ENCODE data around the gene DPYSL5.
"Not testable (repeated sequence)": the region's sequence is repeated elsewhere in the genome, so short reads cannot be mapped to it uniquely, and the experiment has no call there.

DPYSL5 gene, protein sequence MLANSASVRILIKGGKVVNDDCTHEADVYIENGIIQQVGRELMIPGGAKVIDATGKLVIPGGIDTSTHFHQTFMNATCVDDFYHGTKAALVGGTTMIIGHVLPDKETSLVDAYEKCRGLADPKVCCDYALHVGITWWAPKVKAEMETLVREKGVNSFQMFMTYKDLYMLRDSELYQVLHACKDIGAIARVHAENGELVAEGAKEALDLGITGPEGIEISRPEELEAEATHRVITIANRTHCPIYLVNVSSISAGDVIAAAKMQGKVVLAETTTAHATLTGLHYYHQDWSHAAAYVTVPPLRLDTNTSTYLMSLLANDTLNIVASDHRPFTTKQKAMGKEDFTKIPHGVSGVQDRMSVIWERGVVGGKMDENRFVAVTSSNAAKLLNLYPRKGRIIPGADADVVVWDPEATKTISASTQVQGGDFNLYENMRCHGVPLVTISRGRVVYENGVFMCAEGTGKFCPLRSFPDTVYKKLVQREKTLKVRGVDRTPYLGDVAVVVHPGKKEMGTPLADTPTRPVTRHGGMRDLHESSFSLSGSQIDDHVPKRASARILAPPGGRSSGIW

DNA sequence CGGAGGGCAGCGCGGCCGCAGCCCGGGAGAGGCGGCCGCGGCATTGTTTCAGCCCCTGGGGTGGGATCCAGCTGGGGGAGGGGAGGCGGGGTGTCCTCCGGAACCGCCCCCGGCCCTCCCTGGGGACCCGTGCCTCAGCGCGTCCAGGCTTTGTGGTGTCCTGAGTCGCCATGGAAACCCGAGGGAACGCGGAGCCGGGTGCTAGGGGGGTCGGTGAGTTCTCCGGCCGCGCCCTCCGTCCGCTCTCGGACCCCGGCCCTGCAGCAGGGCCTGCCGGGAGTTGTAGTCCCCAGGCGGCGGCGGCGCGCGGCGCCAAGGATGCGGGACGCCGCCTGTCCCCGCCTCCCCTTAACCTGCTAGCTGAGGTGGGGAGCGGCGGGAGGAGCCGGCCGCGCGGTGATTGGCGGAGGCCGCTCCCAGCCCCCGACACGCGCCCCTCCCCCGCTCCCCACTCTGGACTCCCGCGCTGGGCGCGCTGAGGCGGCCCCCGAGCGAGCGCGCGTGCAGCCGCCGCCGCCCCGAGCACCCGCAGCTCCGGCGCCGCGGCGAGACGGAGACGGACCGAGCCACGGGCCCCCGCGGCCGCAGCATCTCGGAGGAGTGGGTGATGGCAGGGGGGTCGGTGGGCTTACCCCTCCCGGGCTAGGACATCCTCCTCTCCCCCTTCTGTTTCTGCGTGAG lies at the start of gene DPYSL5:
Gene DPYSL5, plus strand, starts transcription at position 478 of the 681 bp plus-strand sequence. CDS start 50,368 bp downstream, outside the sequence.
- no peak for DNase-seq

- DNase-seq, result no peak
Measured at GRCh38 chr2:26801328-26801727, 46.6 kb upstream of the DPYSL5 start.

DNA sequence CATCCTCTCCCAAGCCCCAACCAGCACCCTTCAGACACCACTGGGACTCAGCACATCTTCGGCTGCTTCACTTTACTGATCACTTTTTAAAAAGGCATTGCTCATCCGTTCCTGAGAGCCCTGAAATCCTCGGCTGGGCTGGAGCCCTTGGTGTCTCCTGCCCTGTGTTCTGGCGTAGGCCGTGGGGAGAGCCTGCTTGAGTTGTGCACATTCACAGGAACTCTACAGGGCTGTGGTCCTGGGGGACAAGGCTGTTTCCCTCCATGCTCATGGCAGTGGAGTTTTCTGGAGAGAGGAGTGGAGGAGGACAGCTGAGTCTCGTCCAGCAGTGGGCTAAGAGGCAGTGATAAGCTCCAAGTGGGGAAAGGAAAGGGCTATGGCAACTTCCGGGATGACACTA lies 46.1 kb upstream of the DPYSL5 start:
- no peak for DNase-seq

GRCh38 chr2:26805241-26805676 lies 42.7 kb upstream of the DPYSL5 start:
- DNase-seq, result no peak

- no peak for DNase-seq
Measured at GRCh38 chr2:26807788-26808460, 40.0 kb upstream of the DPYSL5 start.

GRCh38 chr2:26809211-26809610 lies 38.7 kb upstream of the DPYSL5 start:
- no peak for DNase-seq

GRCh38 chr2:26809876-26810577 lies 37.9 kb upstream of the DPYSL5 start:
- DNase-seq, result peak; percentile 75

DNA sequence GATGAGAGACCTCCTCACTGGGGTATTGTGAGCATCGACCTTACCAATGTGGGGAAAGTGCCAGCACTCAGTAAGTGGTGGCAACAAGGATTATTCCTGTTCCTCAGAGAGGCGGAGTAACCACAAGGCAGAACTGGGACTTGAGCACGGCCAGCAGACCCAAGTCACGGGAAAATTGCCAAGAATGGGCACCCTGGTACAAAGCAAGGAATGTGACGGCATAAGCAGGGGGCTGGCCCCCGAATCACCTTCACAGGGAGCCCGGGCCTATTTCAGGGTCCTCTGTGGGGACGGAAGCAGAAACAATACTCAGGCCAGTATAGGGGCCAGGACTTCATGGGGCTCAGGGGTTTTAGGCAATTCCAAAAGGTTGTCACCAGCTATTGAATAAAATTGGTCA lies 36.7 kb upstream of the DPYSL5 start:
- no peak for DNase-seq

- no peak for DNase-seq
Measured at GRCh38 chr2:26811791-26812694, 35.9 kb upstream of the DPYSL5 start.

- no peak for DNase-seq
Measured at GRCh38 chr2:26812731-26813130, 35.2 kb upstream of the DPYSL5 start.

GRCh38 chr2:26814072-26814765 lies 33.7 kb upstream of the DPYSL5 start:
- not testable (repeated sequence) for DNase-seq

DNA sequence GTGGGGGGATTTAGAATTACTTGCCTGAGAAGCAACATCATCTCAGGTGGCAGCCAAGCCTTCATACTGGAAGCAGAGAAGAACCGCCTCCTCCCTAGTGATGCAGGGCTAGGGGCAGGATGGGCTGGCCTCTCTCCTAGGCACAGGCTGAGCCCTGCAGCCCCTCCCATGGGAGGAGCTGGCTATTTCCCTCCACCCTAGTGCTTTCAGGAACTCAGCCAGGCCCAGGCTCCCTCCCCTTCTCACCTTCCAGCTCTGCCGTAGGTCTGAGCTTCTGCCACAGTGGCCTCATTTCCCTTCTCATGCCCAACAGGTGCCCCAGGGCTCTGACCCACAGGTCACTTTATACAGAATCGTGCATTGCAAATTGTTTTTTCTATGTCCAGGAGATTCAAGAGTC lies 31.0 kb upstream of the DPYSL5 start:
- peak; percentile 52 for DNase-seq

DNA sequence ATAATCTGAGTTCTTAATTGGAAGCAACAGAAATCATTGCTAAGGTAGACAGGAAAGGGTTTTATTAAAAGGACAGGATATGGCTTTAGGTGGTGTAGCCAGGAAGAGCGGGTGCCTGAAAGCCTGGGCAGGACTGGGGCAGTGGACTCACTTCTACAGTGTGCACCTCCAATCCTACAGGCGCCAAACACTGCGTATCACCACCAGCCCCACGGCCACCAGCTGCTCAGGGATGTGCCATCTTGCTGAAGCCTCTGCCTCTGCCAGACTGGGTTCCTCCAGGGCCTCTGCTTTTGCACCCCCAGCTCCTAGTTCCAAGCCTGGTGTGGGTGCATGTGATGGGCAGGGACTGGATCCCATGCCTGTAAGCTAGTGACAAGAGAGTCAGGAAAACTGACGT lies 29.7 kb upstream of the DPYSL5 start:
- DNase-seq, result no peak

DNA sequence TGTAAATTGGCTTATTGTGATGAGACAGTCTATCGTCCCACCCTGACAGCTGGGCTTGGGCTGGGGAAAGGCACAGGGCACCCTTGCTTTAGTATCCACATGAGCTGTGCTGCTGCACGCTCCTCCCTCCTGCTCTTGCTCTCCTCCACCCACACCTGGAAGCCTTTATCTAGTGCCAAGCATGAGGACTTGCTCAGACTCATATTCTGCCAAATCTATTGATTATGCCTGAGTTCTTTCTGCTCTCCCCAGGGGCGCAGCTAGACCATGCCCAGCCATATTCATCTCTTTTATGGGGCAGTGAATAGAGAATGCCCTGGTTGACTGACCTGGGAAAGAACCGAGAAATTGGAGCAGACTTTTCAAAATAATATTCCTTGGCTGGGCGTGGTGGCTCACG lies 29.0 kb upstream of the DPYSL5 start:
- DNase-seq, result no peak

DNA sequence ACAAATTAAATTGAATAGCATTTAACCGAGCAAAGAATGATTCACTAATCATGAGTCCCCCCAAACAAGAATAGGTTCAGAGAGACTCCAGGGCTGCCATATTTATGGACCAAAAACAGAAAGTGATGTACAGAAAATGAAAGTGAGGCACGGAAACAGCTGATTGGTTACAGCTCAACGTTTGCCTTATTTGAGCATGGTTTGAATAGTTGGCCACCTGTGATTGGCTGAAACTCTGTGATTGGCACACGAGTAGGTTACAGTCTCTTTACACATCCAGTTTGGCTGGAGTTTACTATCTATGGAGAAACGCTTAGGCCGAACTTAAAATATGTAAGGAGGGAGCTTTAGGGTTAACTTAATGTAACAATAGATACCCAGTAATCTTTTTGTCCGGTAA lies 27.0 kb upstream of the DPYSL5 start:
- DNase-seq, result no peak

DNA sequence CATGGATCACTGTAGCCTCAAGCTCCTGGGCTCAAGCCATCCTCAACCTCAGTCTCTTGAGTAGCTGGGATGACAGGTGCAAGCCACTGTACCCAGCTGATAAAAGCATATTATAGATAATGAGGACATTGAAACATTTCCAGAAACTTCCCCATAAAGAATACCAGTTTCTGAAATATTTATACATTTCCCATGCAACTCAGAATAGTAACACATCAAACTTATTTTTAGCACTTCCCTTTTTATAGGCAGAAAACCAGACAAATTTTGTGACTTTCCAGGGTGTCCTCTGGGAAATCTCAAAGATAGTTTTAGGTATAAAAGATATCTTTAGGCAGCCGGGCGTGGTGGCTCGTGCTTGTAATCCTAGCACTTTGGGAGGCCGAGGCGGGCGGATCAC lies 25.1 kb upstream of the DPYSL5 start:
- no peak for DNase-seq

- DNase-seq, result peak; percentile 66
Measured at GRCh38 chr2:26838121-26838906, 9.6 kb upstream of the DPYSL5 start.

DNA sequence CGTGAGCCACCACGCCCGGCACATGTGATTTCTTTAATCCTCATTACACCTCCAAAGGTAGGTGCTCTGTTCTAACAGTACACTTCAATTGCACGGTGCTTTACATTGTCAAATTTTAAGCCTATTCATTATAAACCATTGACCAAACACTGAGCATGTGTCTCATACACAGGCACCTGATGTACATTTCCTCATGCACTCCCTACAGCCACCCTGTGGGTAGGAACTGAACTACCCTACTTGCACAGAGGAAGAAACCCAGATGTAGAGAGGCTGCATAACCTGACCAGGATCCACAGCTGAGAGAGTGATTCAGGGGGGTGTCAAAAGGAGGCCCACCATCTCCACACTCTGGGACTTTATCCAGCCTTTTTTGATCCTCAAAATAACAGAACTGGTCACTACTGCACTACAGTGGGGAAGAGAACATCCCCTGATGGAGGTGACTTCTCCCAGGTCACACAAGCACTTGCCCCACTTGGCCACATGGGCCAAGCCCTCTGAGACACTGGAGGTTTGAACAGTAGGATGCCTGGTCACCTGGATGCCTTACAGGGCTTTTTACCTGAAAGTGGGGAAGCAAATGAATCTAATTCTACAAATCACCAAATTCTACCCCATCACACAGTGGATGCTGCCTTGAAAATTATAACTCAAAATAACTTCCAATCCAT lies 6.9 kb upstream of the DPYSL5 start:
- peak; percentile 57 for DNase-seq

DNA sequence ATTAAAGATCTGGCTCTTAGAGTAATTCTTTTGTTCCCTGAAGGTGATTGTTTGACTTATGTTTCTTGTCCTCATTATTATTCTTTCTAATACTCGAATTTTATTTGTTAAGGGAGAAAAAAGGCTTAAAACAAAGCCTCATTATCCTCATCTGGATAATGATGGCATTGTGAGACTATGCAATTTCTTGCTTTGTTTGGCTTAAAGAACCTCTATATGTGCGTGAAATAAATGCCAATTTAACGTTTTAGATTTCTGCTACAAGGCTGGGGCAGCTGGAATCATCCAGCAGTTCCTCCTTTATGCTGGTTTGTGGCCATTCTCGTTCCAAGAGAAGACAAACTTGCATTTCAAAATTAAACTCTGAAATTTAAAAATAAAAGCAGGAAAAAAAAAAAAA lies 4.9 kb upstream of the DPYSL5 start:
- DNase-seq, result no peak

- no peak for DNase-seq
Measured at GRCh38 chr2:26845021-26845420, 2.9 kb upstream of the DPYSL5 start.

Data from hematopoietic multipotent progenitor cell treated with erythropoietin and hydrocortisone succinate and interleukin-3 and kit ligand, for 4 days (in vitro differentiated cells).